Effector memory CD8-positive, alpha-beta T cell (primary cell): ENCODE data around the gene ANXA2.
A peak's percentile ranks its signal among the peaks of the same experiment; 100 is the strongest.
"Not testable (repeated sequence)": the region's sequence is repeated elsewhere in the genome, so short reads cannot be mapped to it uniquely, and the experiment has no call there.

Experiments
- ATAC-seq: fragments of 150-1000 bp; cut with Tn5 transposase; replicated peaks from 2 replicates; pipeline ENCODE4 v1.10.0; 2021; ENCODE audit warnings: mild to moderate bottlenecking, moderate library complexity
- DNase-seq, 3 experiments: peaks; one replicate each; pipeline ENCODE4 v3.0.0; 2021
- H3K27ac Mint-ChIP-seq, 2 donors: one replicate each; pipeline ENCODE4 v1.8.0; 2022; ENCODE audit warnings: mild to moderate bottlenecking in 2 of 2, mixed read lengths in 2 of 2, moderate library complexity in 2 of 2
- H3K27me3 Mint-ChIP-seq, 2 donors: one replicate each; pipeline ENCODE4 v1.8.0; 2022; ENCODE audit warnings: mixed read lengths in 2 of 2
- H3K36me3 Mint-ChIP-seq: one replicate; pipeline ENCODE4 v1.8.0; 2022; ENCODE audit warnings: mild to moderate bottlenecking, moderate library complexity, mixed read lengths; ENCODE audit not compliant: insufficient read depth
- H3K4me1 Mint-ChIP-seq, 2 donors: one replicate each; pipeline ENCODE4 v1.8.0; 2022; ENCODE audit warnings: low read depth in 2 of 2, mixed read lengths in 2 of 2
- H3K4me3 Mint-ChIP-seq, 2 donors: one replicate each; pipeline ENCODE4 v1.8.0; 2022; ENCODE audit warnings: mild to moderate bottlenecking in 2 of 2, mixed read lengths in 2 of 2, moderate library complexity in 2 of 2
- H3K9me3 Mint-ChIP-seq, 2 donors: one replicate each; pipeline ENCODE4 v1.8.0; 2022; ENCODE audit warnings: mixed read lengths in 2 of 2

The ANXA2 gene

DNA sequence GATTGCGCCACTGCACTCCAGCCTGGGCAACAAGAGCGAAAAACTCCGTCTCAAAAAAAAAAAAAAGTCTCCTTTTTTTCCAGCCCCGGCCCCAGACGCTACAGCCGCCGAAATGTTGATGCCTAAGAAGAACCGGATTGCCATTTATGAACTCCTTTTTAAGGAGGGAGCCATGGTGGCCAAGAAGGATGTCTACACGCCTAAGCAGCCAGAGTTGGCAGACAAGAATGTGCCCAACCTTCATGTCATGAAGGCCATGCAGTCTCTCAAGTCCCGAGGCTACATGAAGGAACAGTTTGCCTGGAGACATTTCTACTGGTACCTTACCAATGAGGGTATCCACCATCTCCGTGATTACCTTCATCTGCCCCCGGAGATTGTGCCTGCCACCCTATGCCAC is 6.6 kb upstream of the ANXA2 start:
- not testable (repeated sequence) for DNase-seq, H3K36me3 Mint-ChIP-seq, H3K27ac Mint-ChIP-seq, H3K9me3 Mint-ChIP-seq, ATAC-seq, H3K27me3 Mint-ChIP-seq, H3K4me3 Mint-ChIP-seq
- peaks cover 16 to 22% of the 10 kb centered on the region in 2 donors for H3K4me1 Mint-ChIP-seq

GRCh38 chr15:60400944-60401343 is 3.2 kb upstream of the ANXA2 start:
- Mint-ChIP-seq H3K4me3 (no peak overlapping the region), H3K36me3 (peaks cover 35% of the 10 kb centered on the region), H3K27me3 (no peaks in the 10 kb centered on the region), H3K4me1 (peaks cover 27 to 29% of the 10 kb centered on the region in 2 donors), H3K9me3 (no peaks in the 10 kb centered on the region), H3K27ac (no peak overlapping the region)
- ATAC-seq (no peak), DNase-seq (no peak)

GRCh38 chr15:60399931-60400330 is 2.1 kb upstream of the ANXA2 start:
- H3K4me1 Mint-ChIP-seq: peaks cover 32 to 37% of the 10 kb centered on the region in 2 donors
- DNase-seq (no peak), ATAC-seq (no peak)
- H3K9me3 Mint-ChIP-seq: no peaks in the 10 kb centered on the region
- H3K36me3 Mint-ChIP-seq: peaks cover 35% of the 10 kb centered on the region
- H3K27ac Mint-ChIP-seq: peak overlapping the region; percentile 97 to 100
- peak overlapping the region in 1 of 2 donors; percentile 92 for H3K4me3 Mint-ChIP-seq
- no peaks in the 10 kb centered on the region for H3K27me3 Mint-ChIP-seq

GRCh38 chr15:60399246-60399915 is 1.6 kb upstream of the ANXA2 start:
- Mint-ChIP-seq H3K36me3 (peaks cover 35% of the 10 kb centered on the region), H3K27ac (peak overlapping the region; percentile 97 to 100), H3K4me3 (peak overlapping the region; percentile 90 to 92), H3K9me3 (no peaks in the 10 kb centered on the region), H3K27me3 (no peaks in the 10 kb centered on the region), H3K4me1 (peaks cover 36 to 43% of the 10 kb centered on the region in 2 donors)
- no peak for ATAC-seq
- no peak for DNase-seq

DNA sequence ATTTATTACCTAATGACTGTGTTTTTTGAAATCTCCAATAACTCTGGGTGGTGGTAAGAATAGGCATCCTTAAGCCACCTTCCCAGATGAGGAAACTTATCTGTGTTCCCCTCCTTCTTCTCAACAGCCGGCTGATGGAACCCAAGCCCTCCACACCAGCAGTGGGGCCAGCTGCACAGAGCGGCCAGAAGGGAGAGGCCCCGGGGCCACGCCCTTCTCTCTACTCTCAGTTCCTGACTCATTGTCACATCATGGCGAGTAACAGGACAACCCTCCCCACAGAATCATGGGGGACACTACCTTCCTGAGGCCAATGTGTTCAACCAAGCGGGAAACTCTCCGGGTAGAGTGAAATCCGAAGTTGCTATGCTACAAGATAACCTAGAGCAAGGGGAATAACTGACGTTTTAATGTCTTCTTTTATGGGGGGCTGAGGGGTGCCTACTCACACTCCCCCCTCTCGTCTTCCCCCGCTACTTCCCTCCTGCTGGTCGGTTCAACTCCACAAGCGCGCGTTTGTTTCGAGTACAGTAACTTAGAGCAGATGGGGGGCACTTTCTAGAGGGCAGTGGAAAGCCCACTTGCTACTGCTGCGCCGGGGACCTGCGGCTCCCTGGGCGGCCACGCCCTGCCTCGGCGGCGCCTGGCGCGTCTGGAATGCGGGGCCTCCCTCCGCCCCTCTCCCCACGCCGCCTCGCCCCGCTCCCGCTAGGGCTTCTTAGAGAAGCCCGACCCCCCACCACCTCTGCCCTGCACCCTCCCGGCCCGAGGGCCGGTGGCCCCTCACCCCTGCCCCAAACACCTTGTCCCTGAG is 621 bp downstream of the ANXA2 start:
- peak overlapping the region; percentile 97 to 100 for H3K27ac Mint-ChIP-seq
- ATAC-seq: peak; percentile 28

GRCh38 chr15:60396560-60396957 is 1.2 kb downstream of the ANXA2 start:
- H3K27me3 Mint-ChIP-seq: no peaks in the 10 kb centered on the region
- H3K36me3 Mint-ChIP-seq: peaks cover 39% of the 10 kb centered on the region
- no peaks in the 10 kb centered on the region for H3K9me3 Mint-ChIP-seq
- H3K4me1 Mint-ChIP-seq: peaks cover 55 to 64% of the 10 kb centered on the region in 2 donors
- H3K27ac Mint-ChIP-seq: peak overlapping the region; percentile 97 to 100
- DNase-seq (no peak), ATAC-seq (no peak)
- H3K4me3 Mint-ChIP-seq: peak overlapping the region; percentile 90 to 92

More for the DNA sequence above, 621 bp downstream of the ANXA2 start:
- H3K36me3 Mint-ChIP-seq: peaks cover 39% of the 10 kb centered on the region
- H3K4me1 Mint-ChIP-seq: peaks cover 52 to 61% of the 10 kb centered on the region in 2 donors
- H3K9me3 Mint-ChIP-seq: no peaks in the 10 kb centered on the region
- no peaks in the 10 kb centered on the region for H3K27me3 Mint-ChIP-seq
- peak overlapping the region; percentile 90 to 92 for H3K4me3 Mint-ChIP-seq
- peak; percentile 24 to 36 (median 29) for DNase-seq

DNA sequence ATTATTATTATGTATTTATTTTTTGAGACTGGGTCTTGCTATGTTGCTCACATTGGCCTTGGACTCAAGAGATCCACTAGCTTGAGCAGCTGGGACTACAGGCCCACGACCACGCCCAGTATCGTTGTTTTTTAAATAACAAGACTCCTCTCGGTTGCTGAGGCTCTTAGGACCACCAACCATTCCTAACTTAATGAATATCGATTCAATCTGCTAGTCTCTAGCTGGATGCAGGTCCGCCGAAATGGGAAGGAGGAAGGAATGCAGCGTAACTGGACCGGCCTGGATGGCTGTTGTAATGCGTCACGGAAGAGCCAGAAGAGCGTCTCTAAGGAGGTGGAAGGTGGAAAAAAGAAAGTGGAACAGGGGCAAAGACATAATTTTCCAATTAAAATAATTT is 1.7 kb downstream of the ANXA2 start:
- Mint-ChIP-seq H3K4me3 (peak overlapping the region; percentile 90 to 92), H3K27ac (peak overlapping the region in 1 of 2 donors; percentile 100), H3K9me3 (no peaks in the 10 kb centered on the region), H3K4me1 (peaks cover 56 to 69% of the 10 kb centered on the region in 2 donors), H3K36me3 (peaks cover 39% of the 10 kb centered on the region), H3K27me3 (no peaks in the 10 kb centered on the region)
- ATAC-seq (no peak), DNase-seq (no peak)

- Mint-ChIP-seq H3K4me1 (peaks cover 60 to 74% of the 10 kb centered on the region in 2 donors), H3K27ac (peak overlapping the region in 1 of 2 donors; percentile 23), H3K4me3 (peak overlapping the region in 1 of 2 donors; percentile 90), H3K9me3 (no peaks in the 10 kb centered on the region), H3K27me3 (no peaks in the 10 kb centered on the region), H3K36me3 (peaks cover 39% of the 10 kb centered on the region)
- ATAC-seq (no peak), DNase-seq (no peak)
Measured at GRCh38 chr15:60395276-60396011, 2.3 kb downstream of the ANXA2 start.

- DNase-seq: no peak
- H3K4me3 Mint-ChIP-seq: peak overlapping the region in 1 of 2 donors; percentile 7
- H3K9me3 Mint-ChIP-seq: no peaks in the 10 kb centered on the region
- peaks cover 67 to 81% of the 10 kb centered on the region in 2 donors for H3K4me1 Mint-ChIP-seq
- peaks cover 35% of the 10 kb centered on the region for H3K36me3 Mint-ChIP-seq
- peak overlapping the region; percentile 23 to 89 for H3K27ac Mint-ChIP-seq
- H3K27me3 Mint-ChIP-seq: no peaks in the 10 kb centered on the region
- no peak for ATAC-seq
Measured at GRCh38 chr15:60394689-60395097, 3.1 kb downstream of the ANXA2 start.

DNA sequence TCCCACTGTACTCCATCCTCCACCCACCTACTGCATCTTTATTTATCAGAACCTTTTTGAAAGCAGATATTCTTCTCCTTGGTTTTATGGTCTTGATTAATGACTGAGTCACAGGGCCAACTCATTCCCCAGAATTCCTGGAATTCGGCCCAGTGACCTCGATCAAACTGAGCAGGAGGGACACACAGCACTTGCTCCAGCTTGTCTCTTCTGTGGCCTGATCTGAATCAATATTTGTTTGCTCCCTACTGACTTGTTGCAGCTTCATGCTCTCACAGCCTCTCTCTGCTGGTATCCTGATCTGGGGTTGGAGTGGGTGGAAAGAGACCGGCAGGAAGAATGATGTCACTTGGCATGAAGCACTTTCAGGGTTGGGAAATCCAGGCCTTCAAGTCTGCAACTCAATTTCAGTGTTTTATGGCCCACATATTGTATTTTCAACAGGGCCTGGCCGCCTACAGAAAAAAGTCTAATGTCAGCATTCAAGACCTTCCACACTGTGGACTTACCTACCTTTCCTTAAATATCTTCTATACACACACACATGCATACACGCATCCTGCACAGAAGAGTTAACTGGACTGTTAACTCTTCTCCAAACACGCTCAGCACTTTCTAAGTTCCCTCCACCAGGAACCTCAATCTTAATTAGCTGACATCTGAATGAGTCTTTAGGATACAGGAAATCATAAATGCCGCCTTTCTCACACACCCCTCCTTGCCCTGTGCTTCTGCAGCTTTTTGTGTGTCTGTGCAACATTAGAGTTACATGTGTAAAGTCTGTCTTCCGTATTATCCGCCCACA is 4.6 kb downstream of the ANXA2 start:
- H3K4me3 Mint-ChIP-seq: peak overlapping the region; percentile 2 to 54
- no peak for ATAC-seq
- DNase-seq: no peak
- H3K27me3 Mint-ChIP-seq: no peaks in the 10 kb centered on the region
- H3K36me3 Mint-ChIP-seq: peaks cover 25% of the 10 kb centered on the region
- H3K9me3 Mint-ChIP-seq: no peaks in the 10 kb centered on the region
- peak overlapping the region; percentile 82 to 89 for H3K27ac Mint-ChIP-seq
- H3K4me1 Mint-ChIP-seq: peaks cover 67 to 79% of the 10 kb centered on the region in 2 donors

GRCh38 chr15:60392601-60392985 is 5.2 kb downstream of the ANXA2 start:
- DNase-seq (peak; percentile 28 to 35 (median 35)), ATAC-seq (peak; percentile 44)
- Mint-ChIP-seq H3K27me3 (no peaks in the 10 kb centered on the region), H3K4me1 (peaks cover 68 to 80% of the 10 kb centered on the region in 2 donors), H3K36me3 (peaks cover 19% of the 10 kb centered on the region), H3K4me3 (peak overlapping the region in 1 of 2 donors; percentile 54), H3K27ac (peak overlapping the region; percentile 82 to 89), H3K9me3 (no peaks in the 10 kb centered on the region)

GRCh38 chr15:60391722-60392315 is 6.0 kb downstream of the ANXA2 start:
- no peak for ATAC-seq
- peak overlapping the region; percentile 29 to 82 for H3K27ac Mint-ChIP-seq
- no peak overlapping the region for H3K4me3 Mint-ChIP-seq
- H3K4me1 Mint-ChIP-seq: peaks cover 69 to 85% of the 10 kb centered on the region in 2 donors
- no peaks in the 10 kb centered on the region for H3K9me3 Mint-ChIP-seq
- peaks cover 11% of the 10 kb centered on the region for H3K36me3 Mint-ChIP-seq
- H3K27me3 Mint-ChIP-seq: no peaks in the 10 kb centered on the region
- no peak for DNase-seq
